ENCODE data around the gene NOS1AP. TPM values are rescaled to one million over a fixed set of nuclear protein-coding genes. Genes with fewer than 3 reads are reported as not detected.

The NOS1AP gene
- polyA plus RNA-seq, 1 of the 3 experiments (the other 2 are of a cell fraction), result 0.03 TPM

GRCh38 chr1:162171111-162171510 lies 101.6 kb downstream of the NOS1AP start:
- Histone ChIP-seq H3K36me3 (replicated peaks in 1 of 2; ENCODE audit: control insufficient read depth in 1 of 2, insufficient read depth in 2 of 2, low read length in 1 of 2) (no peaks in the 10 kb centered on the region), H3K27ac (ENCODE audit: low read depth in 2 of 2, low read length in 1 of 2) (no peak overlapping the region), H3K9me3 (no peaks in the 10 kb centered on the region), H3K9me2 (no peaks in the 10 kb centered on the region), H4K20me1 (ENCODE audit: insufficient read depth) (no peaks in the 10 kb centered on the region), H3K4me1 (ENCODE audit: control insufficient read depth in 1 of 2, insufficient read depth in 2 of 2, low read depth in 1 of 2, low read length in 1 of 2) (peaks cover 25 to 33% of the 10 kb centered on the region in 2 experiments; a peak in 3 of 4 replicates), H3K4me3 (ENCODE audit: low read depth in 2 of 2, low read length in 1 of 2) (no peak overlapping the region), H3K79me2 (ENCODE audit: insufficient read depth) (no peaks in the 10 kb centered on the region), H3K27me3 (ENCODE audit: insufficient read depth) (no peaks in the 10 kb centered on the region; the same call in 1 of the 2 replicates), H2AFZ (ENCODE audit: low read depth) (no peak overlapping the region), H3F3A (replicated peaks; ENCODE audit: insufficient read depth) (no peaks in the 10 kb centered on the region), H3K9ac (no peak overlapping the region), H3K4me2 (no peak overlapping the region)
- no peak for TF ChIP-seq REST (IDR thresholded peaks at IDR 0.05; ENCODE audit: low read depth, low read length)
- TF ChIP-seq TCF12 (IDR thresholded peaks at IDR 0.05), result no peak
- no peak for TF ChIP-seq TEAD4 (IDR thresholded peaks at IDR 0.05; ENCODE audit: borderline replicate concordance, insufficient read depth)
- no peak for TF ChIP-seq YY1 (IDR thresholded peaks at IDR 0.05; ENCODE audit: low read depth)
- TF ChIP-seq SIN3A (IDR thresholded peaks at IDR 0.05; ENCODE audit: borderline replicate concordance, low read depth, low read length), result no peak
- no peak for TF ChIP-seq PBX3 (IDR thresholded peaks at IDR 0.05)
- no peak for TF ChIP-seq USF1 (IDR thresholded peaks at IDR 0.05; ENCODE audit: borderline replicate concordance, low read depth)
- TF ChIP-seq USF2 (IDR thresholded peaks at IDR 0.05; ENCODE audit: borderline replicate concordance, low read depth, low read length), result no peak
- TF ChIP-seq SMC3 (IDR thresholded peaks at IDR 0.05; ENCODE audit: low read depth, low read length), result no peak
- no peak for TF ChIP-seq EP300 (IDR thresholded peaks at IDR 0.05; ENCODE audit: borderline replicate concordance in 1 of 2, low read depth in 1 of 2, low read length in 1 of 2)
- TF ChIP-seq GATA2 (CRISPR knock-in tag; IDR thresholded peaks at IDR 0.05), result no peak
- no peak for TF ChIP-seq NRF1 (IDR thresholded peaks at IDR 0.05; ENCODE audit: low read depth, low read length)
- no peak for TF ChIP-seq CTCF (IDR thresholded peaks at IDR 0.05)
- TF ChIP-seq RFX5 (IDR thresholded peaks at IDR 0.05; ENCODE audit: low read length), result no peak
- no peak for TF ChIP-seq EZH2phosphoT487 (IDR thresholded peaks at IDR 0.05; ENCODE audit: borderline replicate concordance, low read depth)
- no peak for TF ChIP-seq FOXM1 (IDR thresholded peaks at IDR 0.05; ENCODE audit: low read depth)
- TF ChIP-seq JUND (IDR thresholded peaks at IDR 0.05), result no peak
- no peak for TF ChIP-seq FOSL2 (IDR thresholded peaks at IDR 0.05; ENCODE audit: borderline replicate concordance, low read depth)
- DNase-seq, result no peak
- 18% methylated on average over 2 of the region's 3 CpGs for WGBS (ENCODE audit: low lambda C conversion rate)
- ChIA-PET CTCF (no interaction called here), POLR2A (no interaction called here)

Data from SK-N-SH (cell line).